22Rv1 (cell line): ENCODE measurements around the gene PALD1.

Experiments
- CTCF ChIP-seq: fragments of 450-650 bp; IDR thresholded peaks from 2 replicates; pipeline ENCODE4 v1.5.1; 2017; ENCODE audit warnings: mild to moderate bottlenecking
- ZFX ChIP-seq: fragments of 450-650 bp; IDR thresholded peaks from 2 replicates; pipeline ENCODE4 v1.6.1; 2017; ENCODE audit warnings: antibody characterized with exemption, borderline replicate concordance

GRCh38 chr10:70540089-70540788, 61.7 kb downstream of the PALD1 start:
- TF ChIP-seq CTCF (peak; percentile 81), ZFX (no peak)
